HG03378 (cell line): ENCODE results near the gene WFS1.

Experiments used
- ATAC-seq: cut with Tn5 transposase; IDR thresholded peaks from one replicate; pipeline ENCODE4 v1.9.1; 2021; ENCODE audit warnings: mild to moderate bottlenecking, moderate library complexity; ENCODE audit not compliant: unreplicated experiment

The WFS1 gene

DNA sequence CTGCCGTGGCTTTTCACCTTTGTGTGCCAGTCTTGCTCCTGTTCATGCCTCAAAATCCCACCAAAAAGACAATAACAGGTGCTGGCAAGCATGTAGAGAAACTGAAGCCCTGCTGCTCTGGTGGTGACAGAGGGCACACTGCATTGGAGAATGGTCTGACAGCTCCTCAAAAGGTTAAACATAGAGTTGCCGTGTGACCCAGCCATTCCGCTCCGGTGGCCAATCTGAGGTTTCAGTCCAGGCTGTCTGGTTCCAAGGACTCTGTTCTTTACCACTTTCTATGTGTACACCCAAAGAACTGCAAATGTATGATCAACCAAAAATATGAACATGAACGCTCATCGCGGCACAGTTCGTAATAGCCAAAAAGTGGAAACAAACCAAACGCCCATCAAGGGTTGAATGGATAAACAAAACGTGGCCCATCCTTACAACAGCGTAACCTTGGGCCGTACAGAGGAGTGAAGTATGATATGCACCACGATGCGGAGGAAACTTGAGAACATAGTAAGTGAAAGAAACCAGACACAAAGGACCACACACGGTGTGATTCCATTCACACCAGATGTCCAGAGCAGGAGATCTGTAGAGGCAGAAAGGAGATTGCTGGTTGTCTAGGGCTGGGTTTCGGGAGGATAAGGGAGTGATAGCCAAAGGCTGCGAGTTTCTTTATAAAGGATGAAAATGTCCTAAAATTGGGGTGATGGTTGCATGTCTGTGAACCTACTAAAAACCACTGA, 33.6 kb upstream of the WFS1 start:
- no peak for ATAC-seq

DNA sequence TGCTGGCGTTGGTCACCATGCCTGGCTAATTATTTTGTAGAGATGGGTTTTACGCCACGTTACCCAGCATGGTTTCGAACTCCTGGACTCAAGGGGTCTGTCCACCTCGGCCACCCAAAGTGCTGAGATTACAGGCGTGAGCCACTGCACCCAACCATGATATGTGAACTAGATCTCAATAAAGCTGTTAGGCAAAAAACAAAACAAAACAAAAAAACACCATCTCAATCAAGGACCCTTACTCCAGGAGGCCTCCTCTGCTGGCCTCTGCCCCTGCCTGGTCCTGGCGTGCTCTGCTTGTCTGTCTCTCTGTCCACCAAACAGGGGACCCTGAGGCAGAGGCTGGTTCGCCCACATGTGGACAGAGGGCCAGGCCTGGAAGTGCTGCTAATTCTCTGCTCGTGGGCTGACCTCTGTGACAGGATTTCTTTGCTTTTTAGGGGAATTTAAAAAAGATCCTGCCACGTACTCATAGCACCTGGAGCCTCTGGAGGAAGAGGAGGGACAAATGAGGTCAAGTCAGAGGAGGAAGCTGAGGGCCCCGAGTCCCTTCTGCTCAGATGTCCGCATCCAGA, 32.7 kb upstream of the WFS1 start:
- ATAC-seq: no peak

DNA sequence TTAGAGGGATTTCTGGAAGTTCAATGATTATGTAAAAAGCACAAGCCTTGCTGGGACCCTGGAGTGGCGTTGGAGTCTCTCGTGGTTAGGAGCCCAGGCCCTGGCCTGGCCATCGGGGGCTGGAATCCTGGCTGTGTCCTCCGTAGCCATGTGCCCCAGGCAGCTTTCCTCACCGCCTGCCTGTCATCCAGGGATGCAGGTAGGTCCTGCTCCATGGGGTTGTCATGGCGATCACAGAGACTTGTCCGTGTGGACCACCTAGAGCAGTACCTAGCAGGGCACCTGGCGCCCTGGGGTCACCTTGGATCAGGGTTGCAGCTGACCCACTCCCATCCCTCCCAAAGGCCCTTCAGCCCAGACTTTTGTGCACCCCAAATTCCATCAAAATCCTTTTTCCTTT, 30.2 kb upstream of the WFS1 start:
- no peak for ATAC-seq

DNA sequence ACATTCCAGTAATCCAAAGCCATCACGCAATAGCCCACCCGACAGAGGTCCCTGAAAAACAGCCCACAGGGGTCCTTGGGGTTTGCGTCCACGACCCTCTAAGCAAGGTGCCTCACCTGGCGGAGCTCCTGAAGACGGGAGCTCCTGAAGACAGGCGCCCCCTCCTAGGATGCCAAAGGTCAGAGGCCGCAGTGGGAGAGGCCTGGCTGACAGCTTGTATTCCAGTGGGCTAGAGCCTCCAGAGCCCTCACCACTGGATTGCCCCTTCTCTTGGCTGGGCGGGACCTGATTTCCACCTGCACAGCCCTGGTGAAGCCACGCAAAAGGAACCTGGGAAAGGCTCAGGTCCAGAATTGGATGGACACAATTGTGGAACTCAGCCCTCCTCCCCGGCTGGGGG, 29.7 kb upstream of the WFS1 start:
- no peak for ATAC-seq

DNA sequence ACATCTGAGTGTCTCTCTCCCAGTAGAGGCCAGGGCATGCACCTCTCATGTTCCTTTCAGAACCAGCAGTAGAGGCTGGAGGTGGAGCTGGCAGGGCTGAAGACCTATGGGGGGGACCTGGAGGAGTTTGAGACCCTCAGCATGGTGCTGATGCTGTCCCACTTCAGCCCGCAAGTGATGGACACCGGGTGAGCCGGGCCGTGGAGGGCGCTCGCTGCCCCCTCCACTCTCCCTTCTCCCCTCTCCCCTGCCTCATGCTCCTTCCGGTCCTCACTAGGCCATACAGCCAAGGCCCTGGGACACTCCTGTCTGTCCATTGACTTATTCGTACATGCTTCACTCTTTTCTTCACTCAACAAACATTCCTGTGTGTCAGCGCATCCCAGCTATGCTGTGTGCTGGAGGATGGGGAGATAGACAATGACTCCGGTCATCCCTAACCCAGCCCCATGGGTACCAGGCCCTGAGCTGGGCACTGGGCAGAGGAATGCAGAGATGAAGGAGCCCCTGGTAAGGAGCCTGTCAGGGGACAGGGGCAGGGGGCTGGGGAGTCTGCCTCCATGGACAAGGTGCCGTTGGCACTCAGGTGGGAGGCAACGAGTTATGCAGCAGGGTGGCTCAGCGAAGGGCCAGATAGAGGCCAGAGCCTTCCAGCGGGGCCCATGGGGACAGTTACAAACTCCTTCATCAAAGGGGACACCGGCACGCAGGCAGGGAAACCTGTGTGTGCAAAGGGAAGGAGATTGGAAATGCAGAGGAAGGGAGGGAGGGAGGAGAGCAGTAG, 28.4 kb upstream of the WFS1 start:
- ATAC-seq: no peak

DNA sequence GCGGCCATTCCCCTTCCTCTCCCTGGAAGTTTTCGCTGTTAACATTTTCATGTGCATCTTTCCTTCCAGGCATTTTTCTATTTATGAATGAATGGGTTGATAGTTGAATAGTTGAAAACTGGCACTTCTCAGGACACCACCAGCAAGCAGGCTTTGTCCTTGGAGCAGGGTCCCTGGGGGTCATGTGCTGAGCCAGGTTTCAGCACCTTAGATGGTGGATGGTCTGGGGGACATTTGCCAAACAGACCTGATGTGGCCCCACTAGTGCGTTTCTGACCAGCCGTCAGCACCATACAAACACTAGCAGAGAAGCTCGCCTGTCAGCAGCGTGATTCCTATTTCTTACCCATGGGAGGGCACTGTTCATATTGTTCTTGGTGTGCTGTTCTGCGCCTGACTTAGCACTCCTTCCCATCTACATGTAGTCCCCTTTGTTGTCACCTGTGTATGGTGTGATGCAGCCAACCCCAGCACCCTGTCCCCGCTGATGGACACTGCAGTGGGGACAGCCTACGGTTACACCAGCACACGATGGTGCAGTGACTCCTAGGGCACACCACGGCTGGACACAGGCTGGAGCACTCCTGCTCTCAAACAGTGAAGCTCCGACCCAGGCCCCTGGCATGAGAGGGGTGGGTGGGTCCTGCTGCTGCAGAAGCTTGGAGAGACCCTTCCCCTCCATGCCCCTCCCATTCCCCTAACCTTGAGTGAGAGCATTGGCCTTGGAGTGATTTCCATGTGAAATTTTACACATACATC, 27.2 kb upstream of the WFS1 start:
- ATAC-seq: no peak

DNA sequence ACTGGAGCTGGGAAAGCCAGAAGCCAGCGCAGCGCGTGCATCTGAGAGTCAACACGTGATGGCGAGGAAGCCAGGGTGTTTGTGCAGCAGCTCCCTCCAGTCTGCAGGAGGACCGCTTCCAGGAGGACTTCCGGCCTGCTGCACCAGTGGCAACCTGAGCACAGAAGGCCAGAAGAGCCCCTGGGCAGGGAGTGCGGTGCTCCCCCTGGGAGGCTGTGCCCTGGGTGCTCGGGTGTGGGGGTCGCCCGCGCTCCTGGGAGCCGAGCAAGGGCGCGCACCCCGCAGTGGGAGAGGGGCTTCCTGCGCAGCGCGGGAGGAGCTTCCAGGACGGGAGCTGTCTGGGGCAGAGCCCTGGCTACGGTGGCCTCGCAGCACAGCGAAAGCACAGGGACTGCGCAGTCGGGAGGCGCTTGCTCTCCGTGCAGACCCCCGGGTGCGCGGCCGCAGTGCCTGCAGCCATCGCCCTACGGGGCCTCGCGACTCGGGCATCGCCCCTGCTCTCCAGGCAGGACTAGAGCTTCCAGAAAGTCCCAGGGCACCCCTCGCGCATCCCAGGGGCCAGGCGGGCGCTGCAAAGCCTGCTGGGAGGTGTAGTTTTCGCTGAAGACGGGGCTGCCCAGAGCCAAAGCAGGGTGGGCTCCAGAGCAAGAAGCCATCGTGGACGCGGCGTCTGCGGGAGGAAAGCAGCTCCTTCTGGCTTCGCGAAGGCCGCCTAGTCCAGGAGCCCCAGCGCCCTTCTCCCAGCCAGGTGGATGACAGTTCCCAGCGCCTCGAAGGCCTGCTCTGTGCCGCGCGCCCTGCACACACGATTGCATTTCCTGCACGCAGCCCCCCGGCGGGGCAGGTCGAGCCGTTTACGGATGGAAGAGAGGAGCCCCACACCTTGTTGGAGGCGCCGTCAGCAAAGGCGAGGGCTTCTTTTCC, 24.1 kb upstream of the WFS1 start:
- ATAC-seq: no peak

DNA sequence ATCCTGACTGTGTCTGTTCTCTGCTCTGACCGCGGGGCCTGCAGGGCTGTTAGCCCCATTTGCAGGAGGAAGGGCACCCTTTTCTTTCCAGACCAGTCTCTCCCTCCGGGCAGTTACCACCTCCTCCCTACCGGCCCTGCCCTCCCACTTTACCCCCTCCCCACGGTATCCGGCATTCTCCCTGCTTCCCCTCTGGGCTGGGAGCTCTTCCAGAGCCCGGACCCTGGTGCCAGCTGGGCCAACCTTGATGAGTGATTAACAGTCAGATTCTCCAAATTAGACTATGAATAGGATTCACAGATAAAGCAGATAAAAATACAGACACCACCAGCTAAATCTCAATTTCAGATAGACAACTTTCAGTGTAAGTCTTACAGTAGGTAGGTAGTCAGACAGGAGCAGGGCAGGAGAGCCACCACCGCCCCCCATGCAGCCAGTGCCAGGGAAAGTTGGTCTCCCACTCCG, 23.4 kb upstream of the WFS1 start:
- ATAC-seq: no peak

DNA sequence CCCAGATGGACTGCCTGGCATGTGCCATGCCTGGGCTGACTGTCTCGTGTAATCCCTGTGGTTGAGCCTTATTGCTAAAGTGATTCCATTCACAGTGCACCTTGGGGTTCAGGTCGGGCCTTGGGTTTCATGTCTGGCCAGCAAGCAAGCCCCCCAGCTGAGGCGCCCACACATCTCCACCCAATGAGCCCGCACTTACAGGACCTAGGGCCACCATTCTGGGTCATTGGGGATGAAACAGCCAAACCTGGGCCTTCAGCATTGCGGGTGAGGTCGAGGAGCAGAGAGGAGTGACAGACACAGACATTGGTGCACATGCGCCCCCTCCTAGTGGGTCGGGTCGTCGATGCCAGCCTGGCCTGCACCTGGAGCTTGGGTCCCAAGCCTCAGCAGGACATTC, 21.3 kb upstream of the WFS1 start:
- ATAC-seq: no peak

DNA sequence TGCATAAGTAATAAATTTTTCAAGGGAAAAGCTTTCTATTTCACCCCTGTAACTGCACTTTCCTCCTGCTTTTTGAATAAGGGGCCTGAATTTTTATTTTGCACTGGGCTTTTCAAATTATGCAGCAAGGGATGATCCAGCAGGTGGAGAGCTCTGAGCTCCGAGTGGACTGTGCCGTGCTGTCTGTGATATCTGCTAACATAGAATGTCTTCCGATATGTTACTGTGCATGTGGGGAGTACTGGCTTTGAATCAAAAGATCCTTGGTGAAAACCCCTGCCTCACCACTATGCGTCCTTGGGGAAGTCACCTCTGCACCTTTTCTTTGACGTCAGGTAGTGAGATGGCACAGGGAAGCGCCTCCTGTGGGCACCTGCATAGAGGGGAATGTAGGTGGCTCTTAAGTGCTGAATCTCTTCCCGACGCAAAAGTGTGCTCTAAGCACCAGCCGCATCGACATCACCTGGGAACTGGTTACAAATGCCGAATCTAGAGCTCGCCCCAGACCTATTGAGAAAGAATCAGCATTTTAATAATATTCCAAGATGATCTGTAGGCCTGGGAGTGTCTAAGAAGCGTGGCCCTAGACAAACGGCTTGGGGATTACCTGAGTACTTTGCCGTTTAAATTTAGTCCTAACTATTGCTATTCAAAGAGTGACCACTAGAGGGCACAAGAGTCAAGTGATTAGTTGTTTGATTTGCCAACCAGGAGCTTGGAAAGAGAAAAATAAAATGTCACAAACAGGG, 19.2 kb upstream of the WFS1 start:
- no peak for ATAC-seq

DNA sequence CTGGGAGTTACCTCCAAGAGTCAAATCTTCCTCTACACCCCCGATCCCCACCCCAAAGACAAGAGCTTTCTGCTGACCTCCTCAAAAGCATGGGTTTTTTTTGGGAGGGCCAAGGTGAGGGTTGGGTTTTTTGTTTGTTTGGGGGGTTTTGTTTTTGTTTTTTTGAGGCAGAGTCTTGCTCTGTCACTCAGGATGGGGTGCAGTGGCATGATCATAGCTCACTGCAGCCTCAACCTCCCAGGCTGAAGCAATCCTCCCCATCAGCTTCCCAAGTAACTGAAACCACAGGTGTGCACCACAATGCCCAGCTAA, 18.7 kb upstream of the WFS1 start:
- ATAC-seq: no peak

DNA sequence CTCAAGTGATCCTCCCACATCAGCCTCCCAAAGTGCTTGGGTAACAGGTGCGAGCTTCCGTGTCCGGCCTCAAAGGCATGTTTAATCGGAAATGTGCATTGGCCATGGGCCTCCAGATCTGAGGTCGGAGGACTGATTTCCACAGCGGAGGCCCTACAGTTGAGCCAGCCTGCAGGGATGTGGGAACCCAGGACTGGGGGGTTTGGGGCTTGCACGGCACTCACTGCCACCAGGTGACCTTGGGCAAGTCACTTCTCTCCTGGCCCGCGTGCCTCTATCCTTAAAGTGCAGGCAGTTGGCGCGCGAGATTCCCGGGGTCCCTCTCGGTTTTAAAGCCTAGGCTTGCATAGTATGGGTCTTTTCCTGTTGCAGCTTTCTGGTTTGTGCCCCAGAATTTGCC, 18.3 kb upstream of the WFS1 start:
- ATAC-seq: no peak

DNA sequence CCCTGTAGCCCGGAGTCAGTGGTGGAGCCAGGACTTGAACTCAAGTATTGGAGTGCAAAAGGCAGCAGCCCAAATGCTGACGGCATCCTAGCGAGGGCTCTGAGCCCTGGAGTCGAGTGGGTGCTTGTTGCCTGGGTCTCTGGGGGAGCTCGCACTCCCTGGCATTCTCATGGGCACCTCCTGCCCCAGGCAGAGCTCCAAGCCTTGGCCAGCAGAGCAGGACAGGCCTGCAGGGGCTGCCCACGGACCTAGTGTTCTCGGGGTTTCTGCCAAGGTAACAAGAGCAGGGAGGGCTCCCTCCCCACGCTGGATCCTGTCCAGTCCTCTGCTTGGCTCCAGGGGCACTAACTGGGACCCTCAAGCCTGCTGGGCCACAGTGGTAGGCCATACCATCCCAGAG, 17.6 kb upstream of the WFS1 start:
- ATAC-seq: no peak

DNA sequence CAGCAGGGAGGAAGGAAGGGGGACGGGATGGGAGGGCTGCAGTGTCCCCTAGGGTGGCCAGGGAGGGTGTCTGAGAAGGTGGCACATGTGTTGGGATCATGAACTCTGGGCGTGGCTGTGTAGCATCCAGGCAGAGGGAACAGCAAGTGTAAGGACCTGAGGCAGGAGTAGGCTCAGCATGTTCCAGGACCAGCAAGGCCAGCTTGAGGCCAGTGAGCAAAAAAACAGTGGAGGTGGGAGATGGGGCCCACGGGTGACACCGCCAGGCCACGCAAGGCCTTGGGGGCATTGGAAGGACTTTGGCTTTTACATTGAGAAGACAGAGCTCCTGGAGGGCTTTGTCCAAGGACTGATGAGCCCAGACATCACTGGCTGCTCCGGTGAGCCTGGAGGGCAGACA, 16.5 kb upstream of the WFS1 start:
- ATAC-seq: no peak

DNA sequence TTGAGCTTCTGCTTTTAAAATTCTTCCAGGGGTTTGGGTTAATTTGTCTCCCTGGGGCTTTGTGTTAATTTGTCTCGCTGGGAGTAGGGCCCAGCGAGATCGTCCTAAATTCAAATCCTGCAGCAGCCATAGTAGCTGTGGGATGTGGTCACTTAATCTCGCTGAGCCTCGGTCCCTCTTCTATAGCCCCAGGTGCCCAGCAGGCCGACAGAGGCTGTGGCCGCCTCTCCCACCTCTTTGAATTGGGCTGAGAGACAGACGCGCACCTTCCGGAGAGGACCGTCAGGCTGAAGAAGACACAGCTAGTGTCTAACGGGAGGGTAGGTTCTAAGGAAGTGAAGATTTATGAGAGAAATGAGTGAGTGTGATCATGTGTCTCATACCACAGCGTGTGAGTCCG, 15.7 kb upstream of the WFS1 start:
- no peak for ATAC-seq

DNA sequence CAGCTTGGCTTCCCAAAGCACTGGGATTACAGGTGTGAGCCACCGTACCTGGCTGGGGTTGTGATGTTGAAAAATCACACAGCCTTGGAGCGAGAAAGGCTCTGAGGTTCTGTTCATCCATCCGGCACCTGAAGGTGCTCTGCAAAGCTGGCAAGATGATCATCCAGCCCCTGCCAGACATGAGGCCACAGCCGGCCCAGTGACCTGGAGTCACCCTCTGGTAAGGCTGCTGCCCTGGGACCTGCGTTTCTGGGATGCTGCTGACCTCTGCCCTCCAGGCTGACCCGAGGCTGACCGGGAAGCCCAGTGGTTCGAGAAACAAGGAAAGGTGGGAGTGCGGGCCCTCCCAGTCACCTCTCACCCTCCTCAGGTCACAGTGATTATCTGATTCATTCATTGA, 13.5 kb upstream of the WFS1 start:
- no peak for ATAC-seq

DNA sequence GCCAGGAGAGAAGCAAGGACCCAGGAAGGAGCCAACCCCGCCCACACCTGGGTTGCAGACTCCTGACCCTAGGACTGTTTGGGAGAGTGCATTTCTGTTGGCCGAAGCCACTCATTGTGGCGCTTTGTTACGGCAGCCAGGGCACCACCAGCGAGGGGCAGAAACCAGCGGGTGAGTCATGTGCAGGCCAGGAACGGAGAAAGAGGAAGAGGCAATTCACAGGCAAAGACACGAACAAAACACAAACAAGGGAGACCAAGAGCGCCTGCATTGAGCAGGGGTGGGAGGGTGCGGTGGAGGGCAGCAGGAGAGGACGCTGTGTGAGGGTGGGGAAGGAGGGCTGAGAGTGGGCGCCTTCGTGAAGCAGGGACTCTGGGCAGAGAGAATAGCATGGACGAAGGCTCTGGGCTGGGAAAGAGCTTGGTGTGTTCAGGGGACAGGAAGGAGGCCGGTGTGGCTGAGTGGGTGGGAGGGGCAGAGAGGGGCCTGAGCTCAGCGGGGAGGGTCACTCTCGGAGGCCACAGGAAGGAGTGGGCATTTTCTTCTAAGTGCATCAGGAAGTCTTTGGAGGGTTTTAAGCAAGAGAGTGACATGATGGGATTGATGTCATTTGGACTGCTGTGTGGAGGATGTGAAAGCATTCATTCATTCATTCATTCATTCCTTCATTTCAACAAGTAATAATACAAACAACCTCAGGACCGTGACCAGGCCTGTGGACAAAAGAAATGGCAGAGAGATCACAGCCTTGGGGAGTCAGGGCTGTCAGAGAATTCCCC, 12.2 kb upstream of the WFS1 start:
- ATAC-seq: no peak

DNA sequence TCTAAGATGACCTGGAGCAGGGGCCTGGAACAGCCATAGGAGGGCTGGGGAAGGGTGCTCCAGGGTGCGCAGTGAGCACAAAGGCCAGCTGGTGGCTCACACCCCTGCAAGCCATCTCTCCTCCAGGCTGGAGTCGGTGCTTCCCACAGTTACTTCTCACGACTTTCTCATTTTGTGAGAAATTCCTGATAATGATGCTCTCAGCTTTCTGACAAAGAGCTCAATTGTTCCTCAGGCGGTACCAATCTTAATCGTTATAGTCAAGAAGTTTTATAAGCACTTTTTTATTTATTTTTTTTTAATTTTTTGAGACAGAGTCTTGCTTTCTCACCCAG, 11.7 kb upstream of the WFS1 start:
- ATAC-seq: no peak

DNA sequence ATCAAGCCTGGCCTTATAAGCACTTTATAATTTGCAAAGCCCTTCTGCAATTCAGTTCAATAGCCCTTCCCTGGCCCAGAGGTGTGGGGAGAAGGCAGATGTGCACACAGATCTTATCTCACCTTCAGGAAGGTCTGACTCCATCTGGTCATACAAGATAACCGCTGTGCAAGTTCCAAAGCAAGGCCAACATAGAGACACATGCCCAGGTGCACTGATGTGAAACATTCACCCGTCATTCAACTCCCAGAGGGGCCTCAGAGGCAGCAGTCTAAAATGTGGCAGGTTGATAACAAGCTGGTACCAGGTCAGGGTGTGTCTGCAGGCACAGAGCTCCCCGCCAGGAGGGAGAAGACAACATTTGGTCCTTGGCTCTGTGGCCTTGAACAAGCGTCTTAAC, 10.9 kb upstream of the WFS1 start:
- ATAC-seq: peak; percentile 58
